GM18511 (cell line): ENCODE data around the gene DDX17.
"Not testable (repeated sequence)": the region's sequence is repeated elsewhere in the genome, so short reads cannot be mapped to it uniquely, and the experiment has no call there.

ENCODE experiments used
- ATAC-seq: cut with Tn5 transposase; IDR thresholded peaks from one replicate; pipeline ENCODE4 v1.9.1; 2021; ENCODE audit warnings: mild to moderate bottlenecking, moderate library complexity; ENCODE audit not compliant: unreplicated experiment

Gene DDX17

GRCh38 chr22:38494498-38494897, 11.6 kb downstream of the DDX17 start:
- no peak for ATAC-seq

- ATAC-seq = no peak
Measured at GRCh38 chr22:38491707-38492348, 14.3 kb downstream of the DDX17 start.

GRCh38 chr22:38490915-38491314, 15.2 kb downstream of the DDX17 start:
- ATAC-seq = no peak

GRCh38 chr22:38490475-38490874, 15.6 kb downstream of the DDX17 start:
- no peak for ATAC-seq

- ATAC-seq = no peak
Measured at GRCh38 chr22:38489561-38490145, 16.5 kb downstream of the DDX17 start.

GRCh38 chr22:38489142-38489541, 17.0 kb downstream of the DDX17 start:
- ATAC-seq = no peak

- ATAC-seq = no peak
Measured at GRCh38 chr22:38487946-38488345, 18.2 kb downstream of the DDX17 start.

- no peak for ATAC-seq
Measured at GRCh38 chr22:38485783-38486182, 20.3 kb downstream of the DDX17 start.

- no peak for ATAC-seq
Measured at GRCh38 chr22:38484244-38484643, 21.9 kb downstream of the DDX17 start.

- no peak for ATAC-seq
Measured at GRCh38 chr22:38482662-38483308, 23.3 kb downstream of the DDX17 start.

GRCh38 chr22:38481871-38482332, 24.2 kb downstream of the DDX17 start:
- no peak for ATAC-seq

GRCh38 chr22:38481162-38481870, 24.8 kb downstream of the DDX17 start:
- ATAC-seq = no peak

GRCh38 chr22:38479096-38479837, 26.8 kb downstream of the DDX17 start:
- no peak for ATAC-seq

- no peak for ATAC-seq
Measured at GRCh38 chr22:38477585-38477984, 28.5 kb downstream of the DDX17 start.

GRCh38 chr22:38474003-38474607, 32.0 kb downstream of the DDX17 start:
- no peak for ATAC-seq

GRCh38 chr22:38471237-38471636, 34.9 kb downstream of the DDX17 start:
- no peak for ATAC-seq

- ATAC-seq = not testable (repeated sequence)
Measured at GRCh38 chr22:38470179-38470578, 35.9 kb downstream of the DDX17 start.

GRCh38 chr22:38469306-38469781, 36.8 kb downstream of the DDX17 start:
- no peak for ATAC-seq

GRCh38 chr22:38468443-38469305, 37.4 kb downstream of the DDX17 start:
- ATAC-seq = no peak
